ENCODE measurements around the gene TMEM260. TPM values are rescaled to one million over a fixed set of nuclear protein-coding genes. Genes with fewer than 3 reads are reported as not detected.
"Not testable (repeated sequence)": the region's sequence is repeated elsewhere in the genome, so short reads cannot be mapped to it uniquely, and the experiment has no call there.

TMEM260 gene
- total RNA-seq, 6 experiments from 2014 or later: 10.0 to 14.9 (median 11.5) TPM

DNA sequence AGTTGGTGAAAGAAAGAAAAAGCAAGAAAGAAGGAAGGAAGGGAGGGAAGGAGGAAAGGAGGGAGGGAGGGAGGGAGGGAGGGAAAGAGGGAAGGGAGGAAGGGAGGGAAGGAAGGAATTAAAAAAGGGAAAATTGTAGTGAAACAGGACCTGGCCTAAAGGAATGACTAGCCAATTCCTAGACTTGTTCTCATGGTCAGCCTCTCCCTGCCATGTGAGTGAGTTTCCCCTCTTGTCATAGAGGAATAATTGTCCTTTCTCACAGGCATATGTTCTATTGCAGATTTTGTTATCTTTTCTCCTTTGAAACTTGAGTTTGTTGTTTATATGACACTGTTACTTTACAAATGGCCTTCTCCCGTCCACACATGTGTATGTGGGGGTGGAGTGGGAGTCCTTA is 81.9 kb downstream of the TMEM260 start:
- intact Hi-C loops (cut with DNase I): no loop called here
- no peaks in the 10 kb centered on the region for H3K36me3 ChIP-seq
- H3K4me3 ChIP-seq: no peak overlapping the region
- H3K27ac ChIP-seq: no peak overlapping the region
- H3K4me1 ChIP-seq: no peaks in the 10 kb centered on the region
- DNase-seq (no peak), ATAC-seq (no peak)
- TF ChIP-seq, protein P1, sequence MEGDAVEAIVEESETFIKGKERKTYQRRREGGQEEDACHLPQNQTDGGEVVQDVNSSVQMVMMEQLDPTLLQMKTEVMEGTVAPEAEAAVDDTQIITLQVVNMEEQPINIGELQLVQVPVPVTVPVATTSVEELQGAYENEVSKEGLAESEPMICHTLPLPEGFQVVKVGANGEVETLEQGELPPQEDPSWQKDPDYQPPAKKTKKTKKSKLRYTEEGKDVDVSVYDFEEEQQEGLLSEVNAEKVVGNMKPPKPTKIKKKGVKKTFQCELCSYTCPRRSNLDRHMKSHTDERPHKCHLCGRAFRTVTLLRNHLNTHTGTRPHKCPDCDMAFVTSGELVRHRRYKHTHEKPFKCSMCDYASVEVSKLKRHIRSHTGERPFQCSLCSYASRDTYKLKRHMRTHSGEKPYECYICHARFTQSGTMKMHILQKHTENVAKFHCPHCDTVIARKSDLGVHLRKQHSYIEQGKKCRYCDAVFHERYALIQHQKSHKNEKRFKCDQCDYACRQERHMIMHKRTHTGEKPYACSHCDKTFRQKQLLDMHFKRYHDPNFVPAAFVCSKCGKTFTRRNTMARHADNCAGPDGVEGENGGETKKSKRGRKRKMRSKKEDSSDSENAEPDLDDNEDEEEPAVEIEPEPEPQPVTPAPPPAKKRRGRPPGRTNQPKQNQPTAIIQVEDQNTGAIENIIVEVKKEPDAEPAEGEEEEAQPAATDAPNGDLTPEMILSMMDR (IDR thresholded peaks at IDR 0.05): no peak
- no peak for TF ChIP-seq POLR2A (IDR thresholded peaks at IDR 0.05)
- no peaks in the 10 kb centered on the region for H3K27me3 ChIP-seq
- no peaks in the 10 kb centered on the region for H3K9me3 ChIP-seq
- 70% methylated on average over 1 of the region's 1 CpG for WGBS (ENCODE audit: insufficient coverage, low coverage, low lambda C conversion rate, missing lambda C conversion rate)

- WGBS (ENCODE audit: insufficient coverage, low coverage, low lambda C conversion rate, missing lambda C conversion rate): 67% methylated on average over 9 of the region's 12 CpGs
- H3K4me3 ChIP-seq: no peak overlapping the region
- no peaks in the 10 kb centered on the region for H3K4me1 ChIP-seq
- DNase-seq (no peak), ATAC-seq (no peak)
- H3K27ac ChIP-seq: no peak overlapping the region
- H3K36me3 ChIP-seq: no peaks in the 10 kb centered on the region
- H3K27me3 ChIP-seq: no peaks in the 10 kb centered on the region
- TF ChIP-seq POLR2A (IDR thresholded peaks at IDR 0.05): no peak
- TF ChIP-seq, protein P1 (IDR thresholded peaks at IDR 0.05): no peak
- no peaks in the 10 kb centered on the region for H3K9me3 ChIP-seq
- intact Hi-C loops (cut with DNase I): no loop called here
Observed at GRCh38 chr14:56664811-56665421, 85.3 kb downstream of the TMEM260 start.

GRCh38 chr14:56666294-56666693 is 86.7 kb downstream of the TMEM260 start:
- Histone ChIP-seq H3K4me3 (no peak overlapping the region), H3K9me3 (no peaks in the 10 kb centered on the region), H3K4me1 (no peaks in the 10 kb centered on the region), H3K27me3 (no peaks in the 10 kb centered on the region), H3K36me3 (no peaks in the 10 kb centered on the region), H3K27ac (no peak overlapping the region)
- WGBS (ENCODE audit: insufficient coverage, low coverage, low lambda C conversion rate, missing lambda C conversion rate): 92% methylated on average over 7 of the region's 7 CpGs
- no peak for DNase-seq
- TF ChIP-seq, protein P1 (IDR thresholded peaks at IDR 0.05): no peak
- no peak for TF ChIP-seq POLR2A (IDR thresholded peaks at IDR 0.05)
- intact Hi-C loops (cut with DNase I): no loop called here
- ATAC-seq: no peak

DNA sequence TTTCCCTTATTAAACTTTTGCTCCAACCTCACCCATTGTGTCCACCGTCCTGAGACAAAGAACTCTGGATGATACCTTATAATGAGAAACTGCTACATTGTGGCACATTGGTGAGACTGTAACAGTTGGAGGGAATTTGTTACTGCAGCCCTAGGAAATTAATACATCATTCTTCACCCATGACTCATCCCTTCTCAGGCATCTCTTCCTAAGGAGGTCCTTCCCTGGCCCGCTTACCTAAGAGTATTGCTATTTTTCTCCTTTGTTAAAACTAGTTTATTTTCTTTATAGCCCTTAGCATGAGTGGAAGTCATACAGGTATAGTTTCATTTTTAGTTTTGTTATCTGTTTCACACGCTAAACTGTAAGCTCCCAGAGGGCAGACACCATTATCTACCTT is 87.1 kb downstream of the TMEM260 start:
- Histone ChIP-seq H3K27me3 (no peaks in the 10 kb centered on the region), H3K4me3 (no peak overlapping the region), H3K27ac (no peak overlapping the region), H3K4me1 (no peaks in the 10 kb centered on the region), H3K36me3 (no peaks in the 10 kb centered on the region), H3K9me3 (no peaks in the 10 kb centered on the region)
- intact Hi-C loops (cut with DNase I): no loop called here
- DNase-seq (no peak), ATAC-seq (no peak)
- 74% methylated on average over 3 of the region's 3 CpGs for WGBS (ENCODE audit: insufficient coverage, low coverage, low lambda C conversion rate, missing lambda C conversion rate)
- TF ChIP-seq, protein P1 (IDR thresholded peaks at IDR 0.05): no peak
- no peak for TF ChIP-seq POLR2A (IDR thresholded peaks at IDR 0.05)

DNA sequence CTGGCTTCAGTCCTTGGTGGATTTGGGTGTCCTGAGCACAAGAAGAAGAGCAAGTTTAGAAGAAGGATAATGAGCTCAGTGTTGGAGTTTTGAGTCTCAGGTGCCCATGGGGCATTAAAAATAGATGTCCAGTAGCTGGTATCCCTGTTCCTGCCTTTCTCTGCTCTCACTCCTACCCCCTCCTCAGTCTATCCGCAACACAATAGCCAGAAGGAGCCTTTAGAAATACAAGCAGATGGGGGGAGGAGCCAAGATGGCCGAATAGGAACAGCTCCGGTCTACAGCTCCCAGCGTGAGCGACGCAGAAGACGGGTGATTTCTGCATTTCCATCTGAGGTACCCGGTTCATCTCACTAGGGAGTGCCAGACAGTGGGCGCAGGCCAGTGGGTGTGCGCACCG is 87.7 kb downstream of the TMEM260 start:
- H3K4me3 ChIP-seq; DNase-seq; H3K27ac ChIP-seq; H3K36me3 ChIP-seq; intact Hi-C loops (cut with DNase I); H3K4me1 ChIP-seq; H3K27me3 ChIP-seq; ATAC-seq; H3K9me3 ChIP-seq: not testable (repeated sequence)
- WGBS (ENCODE audit: insufficient coverage, low coverage, low lambda C conversion rate, missing lambda C conversion rate): 44% methylated on average over 1 of the region's 11 CpGs

Data from right lobe of liver (tissue), 6 donors.